ENCODE measurements around the gene ANKH. TPM values are rescaled to one million over a fixed set of nuclear protein-coding genes. Genes with fewer than 3 reads are reported as not detected.

Gene ANKH
- total RNA-seq, 1 experiment from 2014 or later: 4.7 TPM

DNA sequence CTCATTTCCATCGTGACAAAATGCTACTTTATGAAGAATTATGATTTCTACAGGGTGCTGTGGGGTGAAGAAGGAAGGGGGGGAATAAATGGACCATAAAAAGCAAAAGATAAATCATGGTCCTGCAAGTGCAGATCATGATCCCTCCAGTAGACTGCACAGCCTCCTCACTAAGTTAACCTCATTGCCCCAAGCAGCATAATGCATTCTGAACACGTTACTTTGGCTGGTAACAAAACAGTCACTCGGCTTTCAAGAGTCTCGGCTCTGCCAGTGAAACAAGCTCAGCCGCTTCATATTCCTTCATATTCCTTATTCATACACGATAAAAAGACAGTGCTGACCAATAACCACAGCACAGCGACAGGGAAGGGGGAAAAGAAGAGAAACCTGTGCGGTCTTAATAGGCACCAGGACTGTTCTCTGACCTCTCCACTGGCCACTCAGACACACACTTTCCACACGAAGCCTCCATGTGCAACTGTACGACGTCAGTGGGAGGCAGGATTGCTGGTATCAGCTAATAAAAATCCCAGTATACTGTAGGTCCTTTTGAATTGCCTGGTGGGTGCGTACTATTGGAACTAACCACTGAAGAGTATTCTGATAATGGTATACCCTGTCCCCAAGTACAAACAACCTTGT lies 60.5 kb downstream of the ANKH start:
- no peaks in the 10 kb centered on the region for H3K27me3 ChIP-seq (replicated peaks; ENCODE audit: control insufficient read depth, insufficient read depth, low read length)
- H3K4me3 Mint-ChIP-seq (ENCODE audit: unreplicated experiment): no peak overlapping the region
- no TSS peak for BruUV-seq (replicated peaks)
- intact Hi-C loops (cut with micrococcal nuclease; ENCODE audit: unreplicated experiment): no loop called here
- no peak for DNase-seq
- TF ChIP-seq, protein P1, sequence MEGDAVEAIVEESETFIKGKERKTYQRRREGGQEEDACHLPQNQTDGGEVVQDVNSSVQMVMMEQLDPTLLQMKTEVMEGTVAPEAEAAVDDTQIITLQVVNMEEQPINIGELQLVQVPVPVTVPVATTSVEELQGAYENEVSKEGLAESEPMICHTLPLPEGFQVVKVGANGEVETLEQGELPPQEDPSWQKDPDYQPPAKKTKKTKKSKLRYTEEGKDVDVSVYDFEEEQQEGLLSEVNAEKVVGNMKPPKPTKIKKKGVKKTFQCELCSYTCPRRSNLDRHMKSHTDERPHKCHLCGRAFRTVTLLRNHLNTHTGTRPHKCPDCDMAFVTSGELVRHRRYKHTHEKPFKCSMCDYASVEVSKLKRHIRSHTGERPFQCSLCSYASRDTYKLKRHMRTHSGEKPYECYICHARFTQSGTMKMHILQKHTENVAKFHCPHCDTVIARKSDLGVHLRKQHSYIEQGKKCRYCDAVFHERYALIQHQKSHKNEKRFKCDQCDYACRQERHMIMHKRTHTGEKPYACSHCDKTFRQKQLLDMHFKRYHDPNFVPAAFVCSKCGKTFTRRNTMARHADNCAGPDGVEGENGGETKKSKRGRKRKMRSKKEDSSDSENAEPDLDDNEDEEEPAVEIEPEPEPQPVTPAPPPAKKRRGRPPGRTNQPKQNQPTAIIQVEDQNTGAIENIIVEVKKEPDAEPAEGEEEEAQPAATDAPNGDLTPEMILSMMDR (IDR thresholded peaks at IDR 0.05; ENCODE audit: insufficient read depth in 1 of 2, low read depth in 1 of 2, low read length in 1 of 2, severe bottlenecking in 1 of 2, unreplicated experiment in 1 of 2): no peak
- no peaks in the 10 kb centered on the region for H3K4me1 Mint-ChIP-seq (ENCODE audit: low read depth, unreplicated experiment)
- H3K27ac Mint-ChIP-seq (ENCODE audit: unreplicated experiment): no peak overlapping the region
- POLR2A ChIA-PET: no interaction called here
- no peak overlapping the region for H3K4me3 ChIP-seq (ENCODE audit: low read depth, low read length)
- H3K9me3 Mint-ChIP-seq (ENCODE audit: unreplicated experiment): no peaks in the 10 kb centered on the region
- no peaks in the 10 kb centered on the region for H3K36me3 Mint-ChIP-seq (ENCODE audit: insufficient read depth, unreplicated experiment)
- peaks cover 2% of the 10 kb centered on the region for H3K27me3 Mint-ChIP-seq (ENCODE audit: insufficient read depth, unreplicated experiment)
- CTCF ChIA-PET: no interaction called here
- no peaks in the 10 kb centered on the region for H3K9me3 ChIP-seq
- H3K4me1 ChIP-seq: no peaks in the 10 kb centered on the region
- no peaks in the 10 kb centered on the region; the same call in 1 of the 2 replicates for H3K36me3 ChIP-seq (ENCODE audit: control insufficient read depth, insufficient read depth, low read length)

DNA sequence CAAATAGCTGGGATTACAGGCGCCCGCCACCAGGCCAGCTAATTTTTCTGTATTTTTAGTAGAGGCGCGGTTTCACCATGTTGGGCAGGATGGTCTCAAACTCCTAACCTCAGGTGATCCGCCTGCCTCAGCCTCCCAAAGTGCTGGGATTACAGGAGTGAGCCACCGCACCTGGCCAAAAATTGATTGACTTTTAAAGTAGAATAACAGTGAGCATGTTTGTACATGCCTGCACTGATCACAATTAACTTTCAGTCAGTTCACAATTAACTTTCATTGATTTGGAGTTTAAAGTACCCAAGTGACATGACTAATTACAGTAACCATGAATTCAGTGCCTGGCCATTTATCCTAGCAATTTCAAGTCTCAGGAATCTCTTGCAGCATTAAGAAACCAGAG lies 61.3 kb downstream of the ANKH start:
- intact Hi-C loops (cut with micrococcal nuclease; ENCODE audit: unreplicated experiment): no loop called here
- TF ChIP-seq, protein P1 (IDR thresholded peaks at IDR 0.05; ENCODE audit: insufficient read depth in 1 of 2, low read depth in 1 of 2, low read length in 1 of 2, severe bottlenecking in 1 of 2, unreplicated experiment in 1 of 2): no peak
- no peaks in the 10 kb centered on the region for H3K9me3 ChIP-seq
- Mint-ChIP-seq H3K4me1 (ENCODE audit: low read depth, unreplicated experiment) (no peaks in the 10 kb centered on the region), H3K4me3 (ENCODE audit: unreplicated experiment) (no peak overlapping the region), H3K36me3 (ENCODE audit: insufficient read depth, unreplicated experiment) (no peaks in the 10 kb centered on the region), H3K27me3 (ENCODE audit: insufficient read depth, unreplicated experiment) (peaks cover 2% of the 10 kb centered on the region), H3K9me3 (ENCODE audit: unreplicated experiment) (no peaks in the 10 kb centered on the region), H3K27ac (ENCODE audit: unreplicated experiment) (no peak overlapping the region)
- BruUV-seq (replicated peaks): no TSS peak
- H3K27me3 ChIP-seq (replicated peaks; ENCODE audit: control insufficient read depth, insufficient read depth, low read length): no peaks in the 10 kb centered on the region
- no peak overlapping the region for H3K4me3 ChIP-seq (ENCODE audit: low read depth, low read length)
- POLR2A ChIA-PET: no interaction called here
- no peak for DNase-seq
- CTCF ChIA-PET: no interaction called here
- no peaks in the 10 kb centered on the region for H3K4me1 ChIP-seq
- no peaks in the 10 kb centered on the region; the same call in 1 of the 2 replicates for H3K36me3 ChIP-seq (ENCODE audit: control insufficient read depth, insufficient read depth, low read length)

- no peaks in the 10 kb centered on the region for H3K4me1 Mint-ChIP-seq (ENCODE audit: low read depth, unreplicated experiment)
- ChIA-PET POLR2A (no interaction called here), CTCF (no interaction called here)
- Histone ChIP-seq H3K9me3 (no peaks in the 10 kb centered on the region), H3K4me1 (no peaks in the 10 kb centered on the region), H3K36me3 (ENCODE audit: control insufficient read depth, insufficient read depth, low read length) (no peaks in the 10 kb centered on the region; the same call in 1 of the 2 replicates), H3K27me3 (replicated peaks; ENCODE audit: control insufficient read depth, insufficient read depth, low read length) (no peaks in the 10 kb centered on the region), H3K4me3 (ENCODE audit: low read depth, low read length) (no peak overlapping the region)
- H3K27me3 Mint-ChIP-seq (ENCODE audit: insufficient read depth, unreplicated experiment): peaks cover 2% of the 10 kb centered on the region
- intact Hi-C loops (cut with micrococcal nuclease; ENCODE audit: unreplicated experiment): no loop called here
- DNase-seq: no peak
- TF ChIP-seq, protein P1 (IDR thresholded peaks at IDR 0.05; ENCODE audit: insufficient read depth in 1 of 2, low read depth in 1 of 2, low read length in 1 of 2, severe bottlenecking in 1 of 2, unreplicated experiment in 1 of 2): no peak
- no TSS peak for BruUV-seq (replicated peaks)
- H3K27ac Mint-ChIP-seq (ENCODE audit: unreplicated experiment): no peak overlapping the region
- H3K9me3 Mint-ChIP-seq (ENCODE audit: unreplicated experiment): no peaks in the 10 kb centered on the region
- H3K36me3 Mint-ChIP-seq (ENCODE audit: insufficient read depth, unreplicated experiment): no peaks in the 10 kb centered on the region
- no peak overlapping the region for H3K4me3 Mint-ChIP-seq (ENCODE audit: unreplicated experiment)
Observed at GRCh38 chr5:14809369-14810155, 62.0 kb downstream of the ANKH start.

Data from Caco-2 (cell line).